Activated CD4-positive, alpha-beta T cell treated with anti-CD3 and anti-CD28 coated beads for 48 hours (primary cell): Measurements from ENCODE around the gene RIMS1.

ENCODE experiments used
- DNase-seq: peaks from one replicate; pipeline ENCODE4 v3.0.0-alpha.2; 2020

The RIMS1 gene

DNA sequence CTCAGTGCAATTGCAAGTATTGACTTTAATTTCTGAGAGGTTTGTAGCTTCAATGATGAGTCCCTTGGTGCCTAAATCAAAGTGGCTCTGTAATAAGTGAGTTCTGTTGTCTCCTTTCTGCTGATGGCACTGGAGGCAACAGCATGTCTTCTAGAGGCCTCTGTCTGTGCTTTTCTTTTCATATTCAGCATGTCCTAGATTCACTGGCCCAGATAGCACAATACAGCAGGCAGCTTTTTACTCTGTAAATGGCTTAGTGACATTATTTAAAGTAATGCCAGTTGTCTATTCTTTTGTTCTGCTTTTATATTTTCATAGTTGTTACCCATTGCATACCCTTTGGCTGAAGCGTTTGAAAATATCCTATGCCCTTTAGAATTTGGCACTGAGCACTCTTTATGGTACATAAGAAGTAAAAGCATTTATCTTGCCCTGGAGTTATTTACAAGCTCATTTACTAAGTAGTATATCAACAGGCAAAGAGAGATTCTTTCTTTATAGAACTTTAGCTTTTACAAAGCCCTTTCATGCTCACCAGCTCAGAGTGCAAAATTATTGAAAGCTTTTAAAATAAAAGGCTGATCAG is 464.0 kb downstream of the RIMS1 start:
- DNase-seq: no peak

DNA sequence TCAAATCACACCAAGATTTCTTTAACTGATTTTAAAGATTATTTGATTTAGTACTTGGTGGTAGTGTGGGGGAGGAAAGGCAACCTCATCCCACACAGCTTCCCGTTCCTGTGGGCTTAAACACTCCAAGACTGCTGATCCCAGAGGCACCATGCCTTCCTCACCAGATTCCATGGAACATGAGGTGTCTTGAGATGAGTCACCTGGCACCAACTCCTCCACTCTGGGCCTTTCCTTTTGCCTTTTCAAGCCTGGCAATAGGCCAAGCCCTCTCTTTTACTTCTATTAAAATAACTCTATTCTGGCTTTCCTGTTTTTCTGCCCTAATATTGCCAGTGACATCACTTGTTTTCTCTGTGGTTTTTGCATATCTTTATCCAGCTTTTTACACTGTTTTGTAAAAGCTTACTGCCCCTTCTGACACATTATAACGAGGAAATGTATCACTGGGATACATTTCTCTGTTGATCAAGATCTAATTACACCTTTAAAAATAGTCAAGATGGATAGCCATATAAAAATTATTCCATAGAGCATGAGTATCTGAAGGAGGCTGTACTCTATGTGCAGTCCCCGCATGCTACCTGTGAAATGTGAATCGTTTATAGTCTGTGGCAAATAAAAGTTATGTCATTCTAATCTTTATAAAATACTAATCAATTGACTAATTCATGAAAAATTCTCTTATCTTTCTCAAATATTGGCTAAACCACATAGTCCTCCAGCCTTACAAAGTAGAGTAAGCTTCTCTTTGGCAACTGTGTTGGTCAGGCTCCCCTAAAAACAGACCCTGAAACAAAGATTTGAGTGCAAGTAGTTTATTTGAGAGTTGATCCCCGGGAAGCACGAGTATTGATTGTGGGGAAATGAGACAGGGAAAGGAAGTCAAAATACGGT is 477.7 kb downstream of the RIMS1 start:
- DNase-seq: no peak

DNA sequence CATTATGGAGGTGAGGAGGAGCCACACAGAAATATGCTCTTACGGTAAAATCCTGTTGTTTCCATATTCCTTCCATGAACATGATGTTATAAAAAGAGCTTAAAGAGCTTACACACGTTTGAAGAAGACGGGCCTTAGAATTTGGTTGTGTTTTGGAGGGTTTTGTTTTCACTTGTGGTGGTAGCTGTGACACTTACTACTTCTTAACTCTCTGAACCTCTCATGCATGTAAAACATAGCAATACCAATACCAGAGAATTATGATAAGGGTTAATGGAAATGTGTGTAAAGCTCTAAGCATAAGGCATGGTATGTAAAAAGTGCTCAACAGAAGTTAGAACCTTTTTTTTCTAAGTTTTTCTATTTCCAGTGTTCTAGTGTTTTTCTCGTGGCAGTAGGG is 479.4 kb downstream of the RIMS1 start:
- DNase-seq: no peak

DNA sequence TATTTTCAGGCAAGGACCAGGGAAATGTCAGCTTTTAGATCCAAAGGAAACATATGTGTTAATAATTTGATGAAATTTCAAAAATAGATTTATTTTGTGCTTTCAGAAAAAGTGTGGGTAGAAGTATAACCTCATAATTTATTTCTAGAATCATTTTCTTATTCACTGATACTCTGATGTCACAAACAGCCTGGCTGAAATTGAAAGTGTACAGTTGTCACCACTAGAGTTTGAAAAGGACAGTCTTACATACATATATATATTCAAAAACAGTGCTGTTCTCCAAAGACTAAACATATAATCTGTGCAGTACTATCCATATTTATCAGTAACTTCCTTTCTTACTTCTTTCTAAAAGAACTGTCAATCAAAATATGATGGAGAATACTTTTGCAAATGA is 481.1 kb downstream of the RIMS1 start:
- no peak for DNase-seq

DNA sequence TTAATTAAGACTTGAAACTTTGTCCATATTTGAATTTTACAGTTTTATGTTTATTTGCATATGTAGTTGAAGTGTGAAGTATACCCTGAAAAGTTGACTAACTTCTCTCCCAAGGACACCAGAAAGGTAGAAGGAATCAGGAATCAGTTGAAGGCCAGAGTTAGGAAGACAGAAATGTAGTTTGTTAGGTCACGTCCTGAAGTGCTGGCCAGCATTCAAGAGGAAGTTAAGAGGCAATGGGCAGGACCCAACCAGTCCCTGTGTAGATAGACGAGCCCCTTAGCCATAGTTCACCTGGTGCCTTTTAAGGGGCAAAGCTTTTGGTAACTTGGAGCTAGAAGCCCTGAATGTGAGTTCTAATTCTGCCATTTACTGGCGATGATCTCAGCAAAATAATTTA is 485.1 kb downstream of the RIMS1 start:
- no peak for DNase-seq

DNA sequence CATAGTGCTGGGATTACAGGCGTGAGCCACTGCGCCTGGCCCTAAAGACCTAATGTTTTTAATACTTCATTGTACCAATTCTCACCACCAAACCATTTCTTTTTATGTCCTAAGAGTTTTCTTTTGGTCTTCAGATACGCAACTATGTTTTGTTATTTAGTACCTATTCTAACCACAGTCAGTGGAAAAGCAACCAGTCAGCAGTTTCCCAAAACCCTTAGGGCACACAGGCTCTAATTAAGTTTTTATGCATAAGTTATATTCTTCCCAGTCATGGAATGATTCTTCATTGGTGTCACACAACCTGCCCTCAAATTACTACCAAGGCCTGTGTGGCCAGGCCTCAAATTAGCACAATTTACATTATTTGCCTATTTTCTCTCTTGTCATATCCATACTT is 487.8 kb downstream of the RIMS1 start:
- DNase-seq: no peak

DNA sequence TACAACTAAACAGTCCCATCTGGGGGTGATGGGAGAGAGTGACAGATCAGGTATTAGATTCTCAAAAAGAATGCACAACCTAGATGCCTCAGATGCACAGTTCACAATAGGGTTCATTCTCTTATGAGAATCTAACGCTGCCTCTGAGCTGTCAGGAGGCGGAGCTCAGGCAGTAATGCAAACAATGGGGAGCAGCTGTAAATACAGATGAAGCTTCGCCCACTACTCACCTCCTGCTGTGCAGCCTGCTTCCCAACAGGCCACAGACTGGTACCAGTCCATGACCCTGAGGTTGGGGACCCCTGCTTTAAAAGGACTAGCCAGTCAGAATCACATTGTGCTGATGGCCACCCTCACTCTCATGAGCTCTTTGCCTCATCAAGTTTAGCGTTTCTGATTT is 488.5 kb downstream of the RIMS1 start:
- DNase-seq: no peak

DNA sequence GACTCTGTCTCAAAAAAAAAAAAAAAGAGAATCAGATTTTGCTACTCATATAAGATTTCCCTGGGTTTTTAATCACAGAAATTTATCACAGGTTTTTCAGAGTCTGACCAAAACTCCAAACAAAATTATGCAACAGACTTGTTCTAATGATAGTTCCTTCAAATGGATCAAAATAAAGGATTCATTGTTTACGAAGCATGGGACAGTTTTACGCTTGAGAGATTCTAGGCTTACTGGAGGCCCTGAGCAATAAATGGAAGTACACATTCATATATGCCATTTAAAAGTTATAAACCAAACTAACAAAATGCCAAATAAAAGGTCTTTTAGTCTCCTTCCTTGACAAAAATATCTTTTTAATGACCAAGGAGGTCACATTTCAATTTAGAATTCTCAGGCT is 490.4 kb downstream of the RIMS1 start:
- no peak for DNase-seq

DNA sequence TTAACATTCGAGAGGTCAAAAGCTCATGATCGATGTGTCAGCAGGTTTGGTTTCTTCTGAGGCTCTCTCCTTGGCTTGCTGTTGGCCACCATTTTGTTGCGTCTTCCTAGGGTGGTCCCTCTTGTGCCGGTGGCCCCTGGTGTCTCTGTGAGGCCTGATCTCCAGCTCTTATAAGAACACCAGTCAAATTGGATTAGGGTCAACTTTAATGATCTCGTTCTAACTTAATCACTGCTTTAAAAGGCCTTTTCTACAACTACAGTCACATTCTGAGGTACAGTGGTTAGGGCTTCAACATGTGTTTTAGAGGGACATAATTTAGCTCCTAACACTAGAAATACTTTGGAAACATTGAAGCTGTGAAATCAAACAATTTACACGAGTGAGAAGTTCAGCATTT is 494.7 kb downstream of the RIMS1 start:
- no peak for DNase-seq

DNA sequence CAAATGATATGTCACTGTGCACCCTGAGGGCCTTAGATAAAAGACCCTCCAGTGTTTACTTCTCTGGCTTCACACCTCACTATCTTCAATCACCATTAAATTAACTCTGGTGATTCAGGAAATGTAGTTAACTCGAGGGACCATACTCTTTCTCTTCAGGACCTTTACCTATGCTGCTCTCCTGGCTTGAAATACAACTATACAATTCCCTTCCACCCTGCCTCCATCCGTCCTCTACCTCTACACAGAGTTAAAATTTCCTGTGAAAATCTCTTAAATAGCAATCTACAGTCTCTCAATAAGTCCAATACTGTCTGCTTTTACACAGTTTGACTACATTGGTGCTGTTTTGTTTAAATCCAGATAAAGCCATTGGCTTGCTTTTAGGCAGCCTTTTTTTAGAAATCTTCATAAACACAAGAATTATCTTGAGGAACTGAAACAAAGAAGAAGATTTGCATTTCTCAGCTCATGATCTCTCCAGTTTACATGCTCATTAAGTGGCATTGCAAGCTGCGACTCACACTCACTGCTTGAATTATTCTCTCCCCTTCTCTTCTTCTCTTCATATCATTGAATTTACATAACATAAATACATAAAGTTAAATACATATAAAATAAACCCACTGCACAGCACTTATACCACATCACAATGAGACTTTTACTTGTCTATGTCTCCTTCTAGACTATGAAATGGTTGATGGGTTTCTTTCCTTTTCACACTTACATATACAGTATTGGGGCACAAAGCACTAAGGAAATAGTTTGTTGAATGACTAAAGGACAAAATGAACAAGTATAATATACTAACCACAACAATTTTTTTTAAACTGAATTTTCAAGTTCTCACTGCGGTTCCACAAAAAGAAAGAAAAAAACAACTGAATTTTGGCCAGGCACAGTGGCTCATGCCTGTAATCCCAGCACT is 496.5 kb downstream of the RIMS1 start:
- DNase-seq: no peak

DNA sequence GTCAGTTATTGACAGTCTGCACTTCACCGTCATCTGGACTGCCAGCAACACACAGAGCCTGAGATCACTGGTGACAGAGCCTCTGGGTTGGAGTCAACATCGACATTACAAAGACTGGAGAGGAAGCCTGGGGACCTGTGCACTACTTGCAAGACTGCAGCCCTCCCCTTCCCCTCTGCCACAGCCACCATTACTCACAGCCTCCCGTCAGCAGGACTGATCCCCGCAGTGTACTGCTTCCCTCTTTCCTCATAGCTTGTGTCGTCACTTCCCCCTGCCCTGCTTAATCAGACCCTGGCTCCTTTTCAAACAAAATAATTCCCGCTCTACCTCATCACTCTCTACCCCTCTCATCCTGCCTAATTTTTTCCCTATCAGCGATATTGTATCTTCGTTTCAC is 500.0 kb downstream of the RIMS1 start:
- no peak for DNase-seq

DNA sequence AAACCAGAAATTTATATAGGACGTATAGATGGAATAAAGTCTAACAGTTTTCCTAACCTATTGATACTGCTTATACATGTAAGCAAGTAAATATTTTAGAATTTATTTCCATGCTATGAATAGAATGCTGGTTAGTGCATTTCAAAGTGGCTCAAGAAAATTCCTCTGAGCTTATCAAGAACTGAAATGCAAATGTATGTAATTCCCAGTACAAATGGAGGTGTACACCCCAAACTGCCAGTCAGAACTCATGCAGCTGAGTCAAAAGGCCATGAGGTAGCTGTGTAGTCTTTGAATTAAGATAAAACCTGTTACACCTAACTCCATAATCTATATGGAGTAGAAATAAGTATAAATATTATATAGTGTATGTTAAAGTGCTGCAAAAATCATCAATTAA is 503.3 kb downstream of the RIMS1 start:
- no peak for DNase-seq

DNA sequence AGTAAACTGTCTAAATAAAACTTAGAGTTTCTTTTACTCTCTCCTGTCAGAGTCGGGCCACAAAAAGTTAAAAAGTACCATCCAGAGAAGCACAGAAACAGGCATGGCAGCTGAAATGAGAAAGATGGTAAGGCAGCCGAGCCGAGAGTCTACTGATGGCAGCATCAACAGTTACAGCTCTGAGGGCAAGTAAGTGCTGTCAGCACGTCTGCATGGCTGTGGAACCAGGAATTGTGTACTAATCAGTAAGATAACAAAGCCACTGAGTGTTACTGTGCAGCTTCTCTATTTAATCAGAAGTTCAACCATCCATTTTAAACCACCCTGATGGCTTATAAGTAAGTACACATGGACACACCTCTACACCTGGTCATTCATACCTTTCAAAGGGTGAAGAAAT is 504.2 kb downstream of the RIMS1 start:
- no peak for DNase-seq

DNA sequence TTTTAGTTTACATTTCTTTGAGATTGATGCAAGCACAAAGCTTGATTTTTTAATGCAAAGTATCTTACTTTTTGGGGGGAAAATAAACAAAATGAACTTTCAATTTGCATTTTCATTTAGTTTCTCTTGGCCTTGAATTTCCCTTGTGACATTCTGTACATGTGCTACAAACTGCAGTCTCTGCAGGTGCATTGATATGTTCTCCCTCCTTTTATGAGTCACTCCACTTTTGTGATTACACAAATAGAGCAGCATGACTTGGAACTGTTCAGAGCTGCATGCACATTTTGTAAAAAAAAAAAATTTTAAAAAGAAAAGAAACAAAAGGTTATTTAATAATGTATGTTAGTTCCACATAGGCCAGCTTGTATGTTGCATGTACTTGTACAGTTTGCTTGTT is 515.5 kb downstream of the RIMS1 start:
- DNase-seq: no peak

DNA sequence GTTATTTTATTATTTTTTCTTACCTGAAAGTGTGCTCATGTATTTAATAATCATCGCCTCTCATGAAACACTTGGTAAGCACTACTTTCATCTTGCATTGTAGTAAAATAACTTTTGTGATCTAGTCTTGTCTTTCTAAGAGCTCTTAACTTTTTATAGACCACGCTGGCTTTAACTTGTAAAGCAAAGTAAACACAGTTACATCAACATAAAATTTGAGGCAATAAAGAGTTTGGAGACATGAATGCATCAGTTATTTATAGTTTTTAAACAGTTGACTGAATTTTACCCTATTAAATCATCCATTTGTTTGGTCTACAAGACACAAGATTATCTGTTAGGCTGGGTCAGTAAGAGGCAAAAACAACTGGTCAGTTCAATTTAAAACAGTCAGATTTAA is 517.1 kb downstream of the RIMS1 start:
- DNase-seq: no peak

DNA sequence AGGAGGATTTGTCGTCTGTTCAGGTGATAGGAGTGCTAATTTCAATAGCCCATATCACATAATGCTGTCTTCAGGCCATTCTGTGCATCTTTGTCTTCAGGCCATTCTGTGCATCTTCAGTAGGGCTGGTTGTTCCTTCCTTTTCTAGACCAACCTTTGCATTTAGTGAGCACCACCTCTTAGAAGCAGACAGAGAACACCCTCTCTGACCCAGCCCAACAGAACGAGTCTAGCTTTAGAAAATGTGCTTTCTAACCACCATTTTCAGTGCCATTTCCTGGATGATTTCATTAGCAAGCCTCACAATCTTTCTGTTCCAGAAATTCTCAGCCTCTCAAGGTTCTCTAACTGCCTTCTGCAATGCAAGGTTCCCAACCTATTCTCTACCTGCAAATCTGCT is 520.2 kb downstream of the RIMS1 start:
- DNase-seq: no peak

DNA sequence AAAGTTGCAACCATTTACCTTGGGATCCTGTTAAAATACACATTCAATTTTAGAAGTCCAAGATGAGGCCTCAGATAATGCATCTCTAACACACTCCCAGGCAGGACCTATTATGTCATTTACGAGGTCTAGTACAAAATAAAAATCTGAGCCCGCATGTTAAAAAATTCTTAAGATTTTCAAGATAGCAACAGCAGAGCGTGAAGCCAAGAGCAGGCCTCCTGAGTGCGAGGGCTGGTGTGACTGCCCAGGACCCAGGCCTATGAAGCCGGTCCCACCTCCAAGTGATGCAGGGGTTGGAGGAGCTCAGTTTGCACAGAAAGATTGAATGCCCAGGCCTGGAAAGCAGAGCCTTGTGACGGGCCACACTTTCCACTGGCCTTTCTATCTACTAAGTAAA is 524.4 kb downstream of the RIMS1 start:
- no peak for DNase-seq

DNA sequence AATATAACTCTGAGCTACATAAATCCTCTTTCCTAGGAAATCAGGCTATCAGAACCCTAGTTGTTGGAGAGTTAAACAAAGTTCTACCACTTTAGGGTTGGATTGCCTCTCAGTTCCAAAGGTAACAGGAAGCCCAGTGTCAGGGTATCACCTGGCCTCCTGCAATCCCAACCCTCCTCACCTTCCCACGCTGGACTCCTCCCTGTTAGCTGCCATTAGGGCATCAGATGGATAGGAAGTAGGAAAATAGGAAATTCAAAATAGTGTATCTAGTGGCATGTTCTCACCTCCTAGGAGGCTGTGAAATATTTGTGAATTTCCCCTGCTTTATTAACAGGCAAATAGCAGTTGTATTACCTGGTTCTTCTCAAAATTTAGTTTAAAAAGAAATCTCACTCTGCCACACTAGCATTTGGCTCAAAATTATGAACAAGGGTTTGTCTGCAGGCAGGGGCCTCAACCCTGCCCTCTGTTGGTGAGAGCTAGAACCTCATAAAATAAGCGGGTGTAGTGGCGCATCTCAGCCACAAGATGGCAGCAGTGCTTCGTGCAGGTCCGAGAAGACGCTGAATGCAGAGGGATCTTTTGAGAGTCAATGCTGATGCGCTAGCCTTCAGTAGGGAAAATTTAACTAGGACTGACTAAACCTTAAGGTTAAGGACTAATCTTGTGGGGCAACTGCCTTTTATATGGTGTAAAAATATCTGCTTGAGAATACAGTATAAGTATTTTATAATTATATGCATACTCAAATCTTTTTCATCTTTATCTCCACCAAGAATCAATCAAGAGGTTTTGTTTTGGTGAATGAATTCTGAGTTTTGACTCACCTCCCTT is 525.7 kb downstream of the RIMS1 start:
- DNase-seq: peak; percentile 77

DNA sequence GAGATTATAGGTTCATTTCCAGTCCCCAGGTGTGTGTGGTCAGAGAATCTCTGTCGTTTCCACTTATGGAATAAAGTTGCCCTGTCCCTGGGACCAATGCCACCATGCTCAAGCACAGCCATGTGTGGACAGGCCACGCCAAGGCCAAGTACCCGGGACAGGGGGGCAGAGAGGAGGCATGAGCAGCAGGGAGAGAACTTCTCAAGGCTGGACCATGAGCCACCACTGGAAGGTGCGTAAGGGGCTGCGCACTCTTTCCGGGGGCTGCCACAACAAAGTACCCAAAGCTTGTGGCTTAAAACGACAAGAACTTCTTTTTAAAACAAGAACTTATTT is 526.3 kb downstream of the RIMS1 start:
- DNase-seq: no peak

DNA sequence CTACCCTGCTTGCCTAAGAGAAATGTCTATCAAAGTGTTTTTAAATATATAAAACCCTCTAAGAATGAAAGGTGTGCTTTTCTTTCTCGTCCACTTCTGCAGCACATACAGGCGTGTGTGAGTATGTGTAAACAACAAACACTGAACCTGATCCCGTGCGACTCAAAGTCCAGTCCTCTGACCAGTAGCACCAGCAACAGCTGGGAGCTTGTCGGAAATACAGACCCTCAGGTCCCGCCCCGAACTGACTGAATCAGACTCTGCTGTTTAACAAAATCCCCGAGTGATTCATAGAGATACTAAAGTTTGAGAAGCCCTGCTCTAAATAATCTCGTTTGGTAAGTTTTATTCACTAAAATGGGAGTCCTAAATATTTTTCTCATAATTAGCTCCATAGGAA is 527.5 kb downstream of the RIMS1 start:
- no peak for DNase-seq

DNA sequence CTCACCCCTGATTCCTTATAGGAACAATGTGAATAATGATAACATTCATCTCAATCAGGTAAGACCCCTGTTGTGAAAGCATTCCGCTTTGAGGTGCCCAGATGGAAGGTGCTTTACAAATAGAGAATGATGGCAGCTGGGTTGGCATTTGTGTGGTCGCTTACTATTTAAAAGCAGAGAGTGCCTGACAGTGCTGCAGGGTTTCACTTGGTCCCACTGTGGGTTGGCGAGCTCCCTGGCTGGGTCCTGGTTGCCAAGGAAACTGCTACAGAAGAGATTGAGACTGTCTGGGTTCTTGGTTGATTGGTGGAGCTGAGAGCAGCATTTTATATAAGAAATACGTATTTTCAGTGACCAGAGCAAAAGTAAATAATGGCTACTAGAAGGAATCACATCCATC is 528.3 kb downstream of the RIMS1 start:
- DNase-seq: no peak

DNA sequence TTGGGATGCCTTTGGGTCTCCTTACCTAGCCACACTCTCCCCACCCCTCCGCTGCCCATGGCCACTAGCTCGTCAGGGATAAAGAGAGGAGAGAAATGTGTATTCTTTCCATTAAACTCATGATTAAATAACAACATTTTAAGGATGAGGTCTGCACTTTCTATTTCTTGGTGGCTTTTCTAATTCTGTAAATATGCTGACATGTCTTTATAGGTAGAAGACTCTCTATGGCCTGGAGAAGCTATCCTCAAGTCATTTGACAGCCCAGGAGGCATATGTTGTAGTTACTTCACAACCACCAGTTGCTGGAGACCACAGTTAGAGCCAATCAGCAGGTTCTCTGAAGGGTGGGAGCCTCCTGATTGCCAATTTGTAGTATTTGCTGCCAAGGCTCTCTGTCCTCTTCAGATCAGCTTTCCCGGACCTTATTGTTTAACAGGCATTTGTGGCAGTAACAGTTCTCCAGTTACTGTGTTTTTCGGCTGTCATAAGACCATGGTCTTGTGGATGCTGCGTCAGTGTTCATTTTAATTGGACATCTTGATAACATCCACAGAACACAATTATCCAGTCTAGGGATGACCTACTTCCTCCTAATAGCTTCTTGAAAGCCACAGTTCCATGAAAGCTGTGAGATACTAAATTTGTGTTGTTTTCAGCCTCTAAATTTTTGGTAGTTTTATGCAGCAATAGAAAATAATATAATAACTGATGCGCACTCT is 530.6 kb downstream of the RIMS1 start:
- no peak for DNase-seq
